Midbrain (tissue), 1 donor: ENCODE data around the gene GSE1.

Experiments used
- DNase-seq: peaks from one replicate; lab custom pipeline; 2025; lab: John Stamatoyannopoulos, UW

The GSE1 gene

GRCh38 chr16:85675251-85675874 lies 62.2 kb downstream of the GSE1 start:
- DNase-seq = peak; percentile 26

- no peak for DNase-seq
These were observed 63.3 kb downstream of the GSE1 start for GRCh38 chr16:85676466-85676865.

- no peak for DNase-seq
These were observed 64.4 kb downstream of the GSE1 start for GRCh38 chr16:85677383-85677967.

GRCh38 chr16:85678016-85678415 lies 64.9 kb downstream of the GSE1 start:
- no peak for DNase-seq

GRCh38 chr16:85678821-85679220 lies 65.7 kb downstream of the GSE1 start:
- no peak for DNase-seq

GRCh38 chr16:85679870-85680269 lies 66.7 kb downstream of the GSE1 start:
- no peak for DNase-seq

GRCh38 chr16:85680352-85680944 lies 67.3 kb downstream of the GSE1 start:
- no peak for DNase-seq

GRCh38 chr16:85681255-85681654 lies 68.1 kb downstream of the GSE1 start:
- DNase-seq = no peak

- no peak for DNase-seq
These were observed 69.4 kb downstream of the GSE1 start for GRCh38 chr16:85682516-85682915.

- no peak for DNase-seq
These were observed 70.2 kb downstream of the GSE1 start for GRCh38 chr16:85683363-85683762.

GRCh38 chr16:85685251-85685650 lies 72.1 kb downstream of the GSE1 start:
- DNase-seq = no peak

- DNase-seq = no peak
These were observed 73.9 kb downstream of the GSE1 start for GRCh38 chr16:85686912-85687591.

GRCh38 chr16:85687651-85688471 lies 74.7 kb downstream of the GSE1 start:
- no peak for DNase-seq

- DNase-seq = peak; percentile 85
These were observed 75.6 kb downstream of the GSE1 start, which contains the start of gene GINS2 for GRCh38 chr16:85688586-85689284. Gene GINS2, minus strand, starts transcription at chr16:85688954. Its CDS starts 56 bp downstream, at chr16:85688898.

- DNase-seq = no peak
These were observed 76.3 kb downstream of the GSE1 start for GRCh38 chr16:85689285-85689949.

GRCh38 chr16:85689950-85690320 lies 76.8 kb downstream of the GSE1 start:
- no peak for DNase-seq

GRCh38 chr16:85690469-85691064 lies 77.4 kb downstream of the GSE1 start:
- no peak for DNase-seq

GRCh38 chr16:85695196-85696128 lies 82.3 kb downstream of the GSE1 start:
- no peak for DNase-seq

- no peak for DNase-seq
These were observed 83.7 kb downstream of the GSE1 start for GRCh38 chr16:85696781-85697180.
